HG03469 (cell line): ENCODE measurements around the gene SLC17A6.

Source experiments
- ATAC-seq: cut with Tn5 transposase; IDR thresholded peaks from one replicate; pipeline ENCODE4 v1.9.1; 2021; ENCODE audit warnings: mild to moderate bottlenecking, moderate library complexity, moderate number of reproducible peaks; ENCODE audit not compliant: unreplicated experiment

The SLC17A6 gene

DNA sequence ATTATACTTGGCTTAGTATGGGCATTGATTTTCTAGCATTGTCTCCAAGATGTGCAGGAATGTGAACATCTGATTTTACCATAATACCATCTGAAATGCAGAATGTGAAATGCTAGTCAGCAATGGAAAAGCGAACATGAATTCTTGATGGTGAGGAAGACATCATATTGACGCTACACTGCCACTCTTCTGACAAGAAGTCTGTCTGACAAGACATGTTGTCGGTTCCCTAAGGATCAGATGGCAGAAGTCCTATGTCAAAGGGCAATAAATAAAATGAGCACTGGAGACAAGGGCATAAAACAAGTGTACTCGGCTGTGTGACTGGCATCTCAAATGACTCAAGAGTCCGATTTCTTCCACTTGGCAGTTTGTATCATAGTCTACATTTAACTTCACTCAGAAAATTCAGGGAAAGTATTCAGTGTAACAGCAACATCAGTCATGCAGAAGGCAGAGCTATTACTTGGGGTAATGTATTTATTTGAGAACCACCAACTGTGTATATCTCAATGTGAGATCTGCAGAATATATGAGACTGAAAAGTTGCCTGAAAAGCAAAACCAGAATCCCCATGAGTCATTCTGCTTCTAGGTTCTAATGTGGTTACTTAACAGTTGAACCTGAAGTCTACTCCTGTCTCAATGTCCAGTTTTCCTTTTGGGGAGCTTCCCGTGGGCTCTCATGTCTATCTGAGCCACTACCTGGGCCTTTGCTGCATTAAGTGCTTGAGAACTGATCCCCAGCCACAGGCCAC is 51.5 kb downstream of the SLC17A6 start:
- no peak for ATAC-seq

DNA sequence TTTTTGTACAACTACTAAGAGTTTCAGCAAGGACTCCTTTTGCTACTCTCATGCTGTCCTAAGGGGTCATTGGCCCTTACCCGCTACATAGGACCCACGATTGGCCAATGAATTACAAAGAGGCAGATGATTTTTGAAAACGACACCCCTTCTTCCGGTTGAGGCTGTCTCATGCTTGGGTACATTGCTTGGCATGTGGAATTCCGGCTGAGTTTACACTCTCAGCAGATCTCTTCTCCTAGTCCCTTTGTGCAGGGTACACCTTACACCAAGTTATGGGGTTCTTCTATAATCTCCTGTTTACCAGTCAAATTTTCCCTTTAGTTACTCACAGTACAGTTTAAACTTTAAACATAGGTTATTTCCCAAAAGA is 52.1 kb downstream of the SLC17A6 start:
- ATAC-seq, result no peak

DNA sequence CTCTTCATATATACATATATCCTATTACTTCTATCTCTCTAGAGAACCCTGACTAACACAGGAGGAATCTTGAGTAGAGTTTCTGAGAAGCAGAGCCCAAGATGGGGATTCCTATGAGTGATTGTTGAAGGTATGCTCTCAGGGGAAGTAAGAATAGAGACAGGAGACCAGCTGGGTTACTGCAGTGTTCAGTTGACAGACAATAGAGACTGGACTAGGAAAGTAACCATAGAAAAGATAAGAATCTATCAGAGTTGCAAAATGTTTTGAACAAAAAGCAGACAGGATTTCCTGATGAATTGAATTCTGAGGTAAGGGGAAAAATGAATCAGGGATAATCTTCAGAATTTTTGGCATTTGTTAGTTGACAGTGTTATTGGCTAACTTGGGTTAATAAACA is 54.4 kb downstream of the SLC17A6 start:
- no peak for ATAC-seq

DNA sequence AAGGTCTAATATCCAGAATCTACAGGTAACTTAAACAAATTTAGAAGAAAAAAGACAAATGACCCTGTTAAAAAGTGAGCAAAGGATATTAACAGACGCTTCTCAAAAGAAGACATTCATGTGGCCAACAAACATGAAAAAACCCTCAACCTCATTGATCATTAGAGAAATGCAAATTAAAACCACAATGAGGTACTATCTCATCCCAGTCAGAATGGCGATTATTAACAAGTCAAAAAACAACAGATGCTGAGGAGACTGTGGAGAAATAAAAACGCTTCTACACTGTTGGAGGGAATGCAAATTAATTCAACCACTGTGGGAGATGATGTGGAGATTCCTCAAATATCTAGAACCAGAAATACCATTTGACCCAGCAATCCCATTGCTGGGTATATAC is 67.2 kb downstream of the SLC17A6 start:
- no peak for ATAC-seq

DNA sequence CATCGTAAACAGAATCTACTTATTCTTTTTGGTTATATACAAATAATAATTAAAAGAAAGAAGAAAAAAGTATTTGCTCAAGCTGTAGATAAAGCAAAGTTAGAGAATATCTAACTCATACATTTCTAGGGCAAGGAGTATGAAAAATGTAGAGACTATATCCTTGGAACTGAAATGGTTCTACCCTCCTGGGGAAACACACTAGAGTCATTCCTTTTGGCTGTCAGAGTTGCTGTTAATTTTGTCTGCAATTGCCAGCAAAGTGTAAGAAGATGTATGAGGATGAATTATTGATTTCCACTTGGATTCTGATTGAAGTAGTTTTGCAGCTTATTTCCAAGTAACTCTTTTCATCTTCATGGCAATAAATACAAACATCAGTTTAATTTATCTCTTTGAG is 69.1 kb downstream of the SLC17A6 start:
- no peak for ATAC-seq

DNA sequence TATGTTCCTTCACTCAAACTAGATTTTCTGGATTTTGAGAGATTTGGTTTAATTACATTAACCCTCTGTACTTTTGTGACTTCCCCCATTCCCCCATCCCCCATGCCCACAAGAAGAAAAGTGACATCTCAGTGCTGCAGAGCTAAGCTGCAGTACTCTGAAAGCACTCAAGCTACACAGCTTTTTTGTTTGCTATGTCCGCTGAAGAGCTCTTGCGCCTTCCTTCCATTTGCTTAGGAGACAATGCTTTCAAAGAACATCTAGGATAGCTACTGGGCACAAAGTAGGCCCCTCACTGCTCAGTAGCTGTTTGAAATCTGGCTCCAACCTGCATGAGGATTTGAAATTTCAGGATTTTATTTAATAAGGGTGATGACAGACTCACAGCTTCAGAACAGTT is 69.7 kb downstream of the SLC17A6 start:
- ATAC-seq, result no peak

DNA sequence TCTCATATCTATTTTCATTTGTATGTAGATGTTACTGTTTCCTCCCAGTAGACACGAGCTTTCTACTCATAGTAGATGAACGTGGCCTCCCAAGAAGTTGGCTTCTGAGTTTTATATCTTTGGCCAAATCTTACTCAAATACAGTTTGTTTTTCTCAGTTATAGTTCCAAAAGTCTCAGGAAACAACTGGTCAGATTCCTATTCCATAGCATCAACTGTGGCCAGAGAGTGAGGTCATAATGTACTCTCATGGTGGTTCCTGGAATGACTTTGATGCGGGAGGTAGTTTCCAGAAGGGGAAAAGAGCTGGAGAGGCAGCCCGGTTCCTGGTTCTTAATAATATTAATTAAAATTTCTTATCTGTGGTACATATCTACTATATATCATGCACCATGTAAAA is 77.3 kb downstream of the SLC17A6 start:
- ATAC-seq, result no peak

DNA sequence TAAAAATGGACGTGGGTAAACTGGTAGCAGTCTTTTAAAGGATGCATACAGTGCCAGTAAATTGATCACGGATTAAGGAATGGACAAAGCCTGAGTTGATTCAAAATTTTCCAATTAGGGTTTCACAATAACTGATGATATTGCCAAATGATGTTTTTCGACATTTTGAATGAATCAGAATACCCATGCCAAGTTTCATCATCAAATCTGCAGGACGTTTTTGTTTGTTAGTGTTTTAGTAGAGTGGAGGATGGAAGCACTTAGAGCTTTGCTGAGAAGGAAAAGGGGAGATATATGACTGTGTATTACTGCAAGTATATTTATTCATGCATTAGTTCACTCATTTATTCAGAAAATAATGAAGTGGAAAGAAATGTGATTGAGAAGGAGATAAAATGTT is 78.3 kb downstream of the SLC17A6 start:
- ATAC-seq, result no peak

DNA sequence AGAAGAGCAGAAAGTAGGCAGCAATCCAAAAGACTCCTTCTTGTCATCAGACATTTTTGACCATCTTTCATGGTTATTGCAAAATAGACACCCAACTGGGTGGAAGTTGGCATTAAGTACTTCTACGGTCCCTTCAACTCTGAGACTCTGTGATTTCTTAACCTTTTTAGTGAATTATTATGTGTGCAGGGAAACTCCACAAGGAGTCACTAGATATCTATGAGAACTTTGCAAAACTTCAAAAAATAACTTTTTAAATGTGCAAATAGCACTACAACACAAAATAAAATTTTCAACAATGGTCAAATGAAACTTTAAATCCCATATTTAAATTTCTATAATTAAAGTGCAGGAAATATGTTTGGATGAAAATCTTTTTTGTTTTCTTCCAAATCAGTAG is 88.7 kb downstream of the SLC17A6 start:
- no peak for ATAC-seq
